NCI-H2171 treated with DMSO at 0.1 percent for 48 hours (cell line): ENCODE data around the gene SETBP1.
"Not testable (repeated sequence)": the region's sequence is repeated elsewhere in the genome, so short reads cannot be mapped to it uniquely, and the experiment has no call there.

Experiments
- DNase-seq: peaks from one replicate; lab custom pipeline; 2025; lab: John Stamatoyannopoulos, UW

The SETBP1 gene

GRCh38 chr18:44704135-44704789 lies 23.6 kb downstream of the SETBP1 start:
- DNase-seq: no peak

GRCh38 chr18:44705075-44705675 lies 24.5 kb downstream of the SETBP1 start:
- no peak for DNase-seq

GRCh38 chr18:44708451-44709083 lies 27.9 kb downstream of the SETBP1 start:
- DNase-seq: no peak

GRCh38 chr18:44709307-44710126 lies 28.8 kb downstream of the SETBP1 start:
- DNase-seq: no peak

GRCh38 chr18:44710931-44711330 lies 30.2 kb downstream of the SETBP1 start:
- DNase-seq: no peak

- peak; percentile 41 for DNase-seq
Measured at GRCh38 chr18:44712025-44712424, 31.3 kb downstream of the SETBP1 start.

GRCh38 chr18:44713435-44713834 lies 32.7 kb downstream of the SETBP1 start:
- DNase-seq: no peak

GRCh38 chr18:44714376-44714775 lies 33.7 kb downstream of the SETBP1 start:
- DNase-seq: no peak

GRCh38 chr18:44715245-44715644 lies 34.6 kb downstream of the SETBP1 start:
- peak; percentile 22 for DNase-seq

- peak; percentile 97 for DNase-seq
Measured at GRCh38 chr18:44715842-44716241, 35.2 kb downstream of the SETBP1 start.

- no peak for DNase-seq
Measured at GRCh38 chr18:44716697-44717163, 36.0 kb downstream of the SETBP1 start.

GRCh38 chr18:44719519-44720060 lies 38.9 kb downstream of the SETBP1 start:
- DNase-seq: no peak

- DNase-seq: not testable (repeated sequence)
Measured at GRCh38 chr18:44721748-44722147, 41.1 kb downstream of the SETBP1 start.

- DNase-seq: no peak
Measured at GRCh38 chr18:44723411-44723810, 42.7 kb downstream of the SETBP1 start.

GRCh38 chr18:44724105-44724778 lies 43.6 kb downstream of the SETBP1 start:
- no peak for DNase-seq

- DNase-seq: no peak
Measured at GRCh38 chr18:44725300-44726058, 44.8 kb downstream of the SETBP1 start.

- DNase-seq: no peak
Measured at GRCh38 chr18:44726059-44726421, 45.4 kb downstream of the SETBP1 start.

GRCh38 chr18:44727291-44727690 lies 46.6 kb downstream of the SETBP1 start:
- no peak for DNase-seq

- DNase-seq: no peak
Measured at GRCh38 chr18:44729631-44730101, 49.0 kb downstream of the SETBP1 start.

GRCh38 chr18:44730803-44731529 lies 50.3 kb downstream of the SETBP1 start:
- no peak for DNase-seq
